NT2/D1 (cell line): ENCODE results near the gene GRK6.

Source experiments
- DNase-seq: peaks from one replicate; pipeline ENCODE4 v3.0.0-alpha.2; 2011; ENCODE audit warnings: low read depth, low spot score
- H3K27me3 ChIP-seq: 2 replicates; pipeline ENCODE4 v1.6.0; 2011; ENCODE audit warnings: mild to moderate bottlenecking; ENCODE audit not compliant: insufficient read length, insufficient read depth
- H3K36me3 ChIP-seq: 2 replicates; pipeline ENCODE4 v1.6.1; 2011; ENCODE audit warnings: mild to moderate bottlenecking, low read length, mixed read lengths; ENCODE audit not compliant: insufficient read depth, insufficient read length
- H3K4me1 ChIP-seq: 2 replicates; pipeline ENCODE4 v1.5.1; 2011; ENCODE audit not compliant: insufficient read depth, insufficient read length
- H3K4me3 ChIP-seq: 2 replicates; pipeline ENCODE4 v1.5.1; 2011; ENCODE audit warnings: low read depth; ENCODE audit not compliant: insufficient read length
- H3K9ac ChIP-seq: 2 replicates; pipeline ENCODE4 v1.6.0; 2011; ENCODE audit warnings: low read depth; ENCODE audit not compliant: insufficient read length
- H3K9me3 ChIP-seq: 2 replicates; pipeline ENCODE4 v1.5.1; 2011; ENCODE audit warnings: mild to moderate bottlenecking, low read length; ENCODE audit not compliant: insufficient read depth
- SUZ12 ChIP-seq: IDR thresholded peaks from 2 replicates; pipeline ENCODE4 v1.6.1; 2011; ENCODE audit not compliant: insufficient read length, insufficient read depth; ENCODE audit errors: extremely low read depth
- YY1 ChIP-seq: IDR thresholded peaks from 2 replicates; pipeline ENCODE4 v1.6.1; 2011; ENCODE audit not compliant: insufficient read length, insufficient read depth
- ZNF274 ChIP-seq: IDR thresholded peaks from 2 replicates; pipeline ENCODE4 v1.6.1; 2011; ENCODE audit warnings: mild to moderate bottlenecking, low read depth, low read length

GRK6 gene

DNA sequence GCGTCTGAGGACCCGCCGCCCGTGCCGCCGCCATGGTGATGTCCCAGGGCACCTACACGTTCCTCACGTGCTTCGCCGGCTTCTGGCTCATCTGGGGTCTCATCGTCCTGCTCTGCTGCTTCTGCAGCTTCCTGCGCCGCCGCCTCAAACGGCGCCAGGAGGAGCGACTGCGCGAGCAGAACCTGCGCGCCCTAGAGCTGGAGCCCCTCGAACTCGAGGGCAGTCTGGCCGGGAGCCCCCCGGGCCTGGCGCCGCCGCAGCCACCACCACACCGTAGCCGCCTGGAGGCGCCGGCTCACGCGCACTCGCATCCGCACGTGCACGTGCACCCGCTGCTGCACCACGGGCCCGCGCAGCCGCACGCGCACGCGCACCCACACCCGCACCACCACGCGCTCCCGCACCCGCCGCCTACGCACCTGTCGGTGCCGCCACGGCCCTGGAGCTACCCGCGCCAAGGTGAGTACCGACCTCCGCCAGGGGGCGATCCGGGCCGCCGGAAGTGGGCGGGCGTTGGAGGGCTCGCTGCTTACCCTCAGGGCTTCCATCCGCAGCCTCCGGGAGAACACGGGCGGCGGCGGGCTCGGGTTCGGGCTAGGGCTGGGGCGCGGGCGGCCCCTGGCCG lies 28.7 kb downstream of the GRK6 start:
- peaks cover 41% of the 10 kb centered on the region for H3K36me3 ChIP-seq
- peak; percentile 84 for DNase-seq
- H3K9ac ChIP-seq: peak overlapping the region; percentile 89
- TF ChIP-seq ZNF274 (no peak), SUZ12 (no peak), YY1 (no peak)
- peaks cover 12% of the 10 kb centered on the region for H3K27me3 ChIP-seq
- H3K4me3 ChIP-seq: peak overlapping the region; percentile 78
- peaks cover 26% of the 10 kb centered on the region; the same call in 1 of the 2 replicates for H3K9me3 ChIP-seq
- peaks cover 3% of the 10 kb centered on the region for H3K4me1 ChIP-seq

GRCh38 chr5:177455661-177456590 lies 29.4 kb downstream of the GRK6 start:
- TF ChIP-seq YY1: no peak
- no peak for TF ChIP-seq ZNF274
- no peak for TF ChIP-seq SUZ12
- Histone ChIP-seq H3K36me3 (peaks cover 47% of the 10 kb centered on the region), H3K9me3 (peaks cover 32% of the 10 kb centered on the region; the same call in 1 of the 2 replicates), H3K4me1 (peaks cover 3% of the 10 kb centered on the region), H3K9ac (peak overlapping the region; percentile 85), H3K4me3 (peak overlapping the region; percentile 78), H3K27me3 (peaks cover 10% of the 10 kb centered on the region)
- peak; percentile 94 for DNase-seq

- no peak overlapping the region for H3K9ac ChIP-seq
- peaks cover 9% of the 10 kb centered on the region for H3K27me3 ChIP-seq
- H3K4me3 ChIP-seq: no peak overlapping the region
- DNase-seq: no peak
- H3K9me3 ChIP-seq: peaks cover 32% of the 10 kb centered on the region; the same call in 1 of the 2 replicates
- no peak for TF ChIP-seq ZNF274
- TF ChIP-seq YY1: no peak
- H3K36me3 ChIP-seq: peaks cover 50% of the 10 kb centered on the region
- peaks cover 3% of the 10 kb centered on the region for H3K4me1 ChIP-seq
Measured at GRCh38 chr5:177456591-177456964, 30.1 kb downstream of the GRK6 start.

GRCh38 chr5:177456976-177457851 lies 30.7 kb downstream of the GRK6 start:
- Histone ChIP-seq H3K4me3 (no peak overlapping the region), H3K4me1 (peaks cover 3% of the 10 kb centered on the region), H3K27me3 (peaks cover 9% of the 10 kb centered on the region), H3K36me3 (peaks cover 56% of the 10 kb centered on the region), H3K9me3 (peaks cover 32% of the 10 kb centered on the region; the same call in 1 of the 2 replicates), H3K9ac (no peak overlapping the region)
- DNase-seq: peak; percentile 96
- TF ChIP-seq SUZ12 (no peak), YY1 (no peak)

GRCh38 chr5:177457852-177458681 lies 31.6 kb downstream of the GRK6 start:
- peaks cover 3% of the 10 kb centered on the region for H3K4me1 ChIP-seq
- no peak for DNase-seq
- H3K27me3 ChIP-seq: peaks cover 9% of the 10 kb centered on the region
- H3K9me3 ChIP-seq: peaks cover 32% of the 10 kb centered on the region; the same call in 1 of the 2 replicates
- peaks cover 64% of the 10 kb centered on the region for H3K36me3 ChIP-seq
- no peak overlapping the region for H3K4me3 ChIP-seq
- TF ChIP-seq YY1 (no peak), ZNF274 (no peak), SUZ12 (no peak)
- no peak overlapping the region for H3K9ac ChIP-seq

DNA sequence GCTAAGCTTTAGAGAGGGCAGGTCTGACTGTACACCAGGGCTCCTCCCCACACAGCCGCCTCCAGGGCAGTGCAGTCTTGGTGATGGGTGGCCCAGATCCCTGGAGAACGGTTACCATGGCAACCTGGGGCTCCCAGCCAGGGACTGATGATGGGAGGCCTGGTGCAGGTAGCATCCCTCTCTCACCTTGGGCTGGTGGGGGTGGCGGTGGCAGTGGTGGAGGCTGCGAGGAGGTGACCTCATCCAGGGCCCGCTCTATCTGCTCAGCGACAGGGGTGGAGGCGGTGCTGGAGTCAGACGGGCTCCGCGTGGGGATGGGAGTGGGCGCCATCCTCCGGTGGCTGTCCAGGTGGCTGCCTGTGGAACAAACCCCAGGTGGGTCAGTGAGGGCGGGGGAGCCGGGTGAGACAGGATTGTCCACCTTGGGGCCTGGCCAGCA lies 32.5 kb downstream of the GRK6 start:
- H3K9ac ChIP-seq: no peak overlapping the region
- DNase-seq: no peak
- peaks cover 71% of the 10 kb centered on the region for H3K36me3 ChIP-seq
- H3K27me3 ChIP-seq: peaks cover under 1% of the 10 kb centered on the region
- H3K9me3 ChIP-seq: peaks cover 32% of the 10 kb centered on the region; the same call in 1 of the 2 replicates
- no peaks in the 10 kb centered on the region for H3K4me1 ChIP-seq
- TF ChIP-seq ZNF274: no peak
- no peak for TF ChIP-seq SUZ12
- TF ChIP-seq YY1: no peak
- H3K4me3 ChIP-seq: no peak overlapping the region
